ACHN (cell line): ENCODE data around the gene FUS.
A peak's percentile ranks its signal among the peaks of the same experiment; 100 is the strongest.
"Not testable (repeated sequence)": the region's sequence is repeated elsewhere in the genome, so short reads cannot be mapped to it uniquely, and the experiment has no call there.

Experiments
- DNase-seq: peaks from one replicate; pipeline ENCODE4 v3.0.0-alpha.2; 2015
- in situ Hi-C: cut with HindIII; loops from 2 replicates; pipeline ENCODE4 v1.10.0; 2017; ENCODE audit warnings: low sequenced_read_pairs, low pct_ligation_motif_present, low pct_unique_long_range_greater_than_20kb

Gene FUS

GRCh38 chr16:31179747-31180459 is at the start of gene FUS:
FUS (plus strand) TSS chr16:31180139; CDS start chr16:31180215, 76 bp downstream.
- in situ Hi-C loops = no loop called here
- DNase-seq = peak; percentile 93

- DNase-seq = no peak
- in situ Hi-C loops = no loop called here
Observed at GRCh38 chr16:31130336-31130891, 49.5 kb upstream of the FUS start.

GRCh38 chr16:31130899-31131298 is 49.0 kb upstream of the FUS start:
- DNase-seq = no peak
- in situ Hi-C loops = no loop called here

GRCh38 chr16:31131416-31131815 is 48.5 kb upstream of the FUS start:
- in situ Hi-C loops = no loop called here
- no peak for DNase-seq

GRCh38 chr16:31131841-31132271 is 48.1 kb upstream of the FUS start:
- in situ Hi-C loops = no loop called here

GRCh38 chr16:31132303-31132979 is 47.5 kb upstream of the FUS start:
- DNase-seq = no peak
- in situ Hi-C loops = no loop called here

More at GRCh38 chr16:31131841-31132271, 48.1 kb upstream of the FUS start:
- peak; percentile 60 for DNase-seq

- no peak for DNase-seq
- in situ Hi-C loops = no loop called here
Observed at GRCh38 chr16:31133046-31133501, 46.9 kb upstream of the FUS start.

- DNase-seq = peak; percentile 26
- in situ Hi-C loops = no loop called here
Observed at GRCh38 chr16:31134091-31134571, 45.8 kb upstream of the FUS start.

- DNase-seq = peak; percentile 35
- in situ Hi-C loops = no loop called here
Observed at GRCh38 chr16:31134625-31135534, 45.1 kb upstream of the FUS start.

- in situ Hi-C loops = no loop called here
- DNase-seq = peak; percentile 46
Observed at GRCh38 chr16:31135535-31136286, 44.2 kb upstream of the FUS start, which contains the start of gene PRSS8. PRSS8 (minus strand) TSS chr16:31135727; CDS start chr16:31135498, 229 bp downstream.

- DNase-seq = no peak
- in situ Hi-C loops = no loop called here
Observed at GRCh38 chr16:31136287-31136662, 43.7 kb upstream of the FUS start.

GRCh38 chr16:31136822-31137499 is 43.0 kb upstream of the FUS start:
- DNase-seq, in situ Hi-C loops: not testable (repeated sequence)

GRCh38 chr16:31138621-31139578 is 41.0 kb upstream of the FUS start:
- DNase-seq = peak; percentile 95
- in situ Hi-C loops = no loop called here

GRCh38 chr16:31141071-31141469 is 38.9 kb upstream of the FUS start:
- DNase-seq, in situ Hi-C loops: not testable (repeated sequence)

GRCh38 chr16:31141489-31142108 is 38.3 kb upstream of the FUS start:
- in situ Hi-C loops = no loop called here
- no peak for DNase-seq
